HepG2 (cell line): Measurements from ENCODE around the gene SLC5A5. TPM values are rescaled to one million over a fixed set of nuclear protein-coding genes. Genes with fewer than 3 reads are reported as not detected.
A peak's percentile ranks its signal among the peaks of the same experiment; 100 is the strongest.

Source experiments
- FOXJ3 ChIP-seq: sonication (generic); formaldehyde crosslinking; IDR thresholded peaks from 2 replicates; pipeline ENCODE4 v1.4.0; 2020; ENCODE audit warnings: missing genetic modification reagents, mild to moderate bottlenecking, borderline replicate concordance
- GPBP1L1 ChIP-seq: sonication (generic); formaldehyde crosslinking; IDR thresholded peaks from 2 replicates; pipeline ENCODE4 v1.5.0; 2020; ENCODE audit warnings: mild to moderate bottlenecking, missing genetic modification reagents
- HDAC2 ChIP-seq: sonication (generic); formaldehyde crosslinking; IDR thresholded peaks from 2 replicates; pipeline ENCODE4 v1.4.0; 2020; ENCODE audit warnings: missing genetic modification reagents
- ISX ChIP-seq: sonication (generic); formaldehyde crosslinking; conservative IDR thresholded peaks from 2 replicates; pipeline ENCODE4 v1.5.0; 2020; ENCODE audit warnings: missing genetic modification reagents
- MAFG ChIP-seq: sonication (generic); formaldehyde crosslinking; IDR thresholded peaks from 2 replicates; pipeline ENCODE4 v1.5.1; 2020; ENCODE audit warnings: mild to moderate bottlenecking, missing genetic modification reagents
- MAX ChIP-seq: IDR thresholded peaks from 2 replicates; pipeline ENCODE4 v1.6.1; 2012; ENCODE audit warnings: inconsistent platforms
- NFIC ChIP-seq: IDR thresholded peaks from 2 replicates; pipeline ENCODE4 v1.6.1; 2012; ENCODE audit warnings: mild to moderate bottlenecking, low read length, inconsistent platforms
- POLR2AphosphoS5 ChIP-seq: IDR thresholded peaks from 2 replicates; pipeline ENCODE4 v1.6.1; 2012; ENCODE audit warnings: low read depth, low read length
- PRPF4 ChIP-seq: fragments of 200-400 bp; formaldehyde crosslinking; IDR thresholded peaks from 2 replicates; pipeline ENCODE4 v1.6.1; 2016; ENCODE audit warnings: low read length, low read depth; ENCODE audit not compliant: poor library complexity, severe bottlenecking
- REPIN1 ChIP-seq: sonication (generic); formaldehyde crosslinking; IDR thresholded peaks from 2 replicates; pipeline ENCODE4 v1.8.0; 2022; ENCODE audit warnings: missing genetic modification reagents, low read depth, mild to moderate bottlenecking, borderline replicate concordance
- SETDB1 ChIP-seq: sonication (generic); formaldehyde crosslinking; IDR thresholded peaks from 2 replicates; pipeline ENCODE4 v1.5.1; 2020; ENCODE audit warnings: missing genetic modification reagents, mild to moderate bottlenecking, borderline replicate concordance
- SOX5 ChIP-seq: IDR thresholded peaks from 2 replicates; pipeline ENCODE4 v1.6.1; 2016; ENCODE audit warnings: borderline replicate concordance
- TERF1 ChIP-seq: sonication (generic); formaldehyde crosslinking; IDR thresholded peaks from 2 replicates; pipeline ENCODE4 v1.8.0; 2022; ENCODE audit warnings: mild to moderate bottlenecking, missing genetic modification reagents, moderate library complexity
- YY1 ChIP-seq: IDR thresholded peaks from 2 replicates; pipeline ENCODE4 v1.6.1; 2011; ENCODE audit warnings: low read length, low read depth, moderate library complexity, mild to moderate bottlenecking; ENCODE audit not compliant: insufficient read depth, insufficient replicate concordance
- ZFP36L1 ChIP-seq: sonication (generic); formaldehyde crosslinking; IDR thresholded peaks from 2 replicates; pipeline ENCODE4 v1.8.0; 2022; ENCODE audit warnings: mild to moderate bottlenecking, missing genetic modification reagents, moderate library complexity
- ZNF414 ChIP-seq: sonication (generic); formaldehyde crosslinking; IDR thresholded peaks from 2 replicates; pipeline ENCODE4 v1.5.0; 2020; ENCODE audit warnings: missing genetic modification reagents
- ZNF460 ChIP-seq: sonication (generic); formaldehyde crosslinking; IDR thresholded peaks from 2 replicates; pipeline ENCODE4 v1.5.1; 2020; ENCODE audit warnings: missing genetic modification reagents, mild to moderate bottlenecking, borderline replicate concordance
- ZNF550 ChIP-seq: sonication (generic); formaldehyde crosslinking; IDR thresholded peaks from 2 replicates; pipeline ENCODE4 v1.4.0; 2020; ENCODE audit warnings: mild to moderate bottlenecking, missing genetic modification reagents, borderline replicate concordance
- ZNF562 ChIP-seq: sonication (generic); formaldehyde crosslinking; IDR thresholded peaks from 2 replicates; pipeline ENCODE4 v1.8.0; 2022; ENCODE audit warnings: missing genetic modification reagents, borderline replicate concordance
- ZNF7 ChIP-seq: IDR thresholded peaks from 2 replicates; pipeline ENCODE4 v1.6.1; 2016; ENCODE audit warnings: missing biosample characterization, missing genetic modification reagents
- polyA plus RNA-seq, 8 experiments: library from polyadenylated mRNA; depleted of rRNA in 3 of 8; stranded (reverse) in 7 of 8; unstranded in 1 of 8; fragments of >200 nt; fragmentation: Illumina TruSeq in 4 of 8; extraction: Trizol in 4 of 8; gene quantifications; 2 replicates each; pipeline versions ENCODE4 v1.2.1 to v1.2.3, GENCODE V29; 2011 to 2016; ENCODE audit warnings: low read depth in 4 of 8, missing spikeins in 1 of 8, mixed read lengths in 1 of 8; ENCODE audit not compliant: insufficient read depth in 1 of 8
- total RNA-seq, 5 experiments: library from RNA; depleted of rRNA; stranded (reverse); fragments of >200 nt; fragmentation: Illumina TruSeq; extraction: Trizol; gene quantifications; 2 replicates each; pipeline ENCODE4 v1.2.3, GENCODE V29; 2016; ENCODE audit warnings: low read depth in 1 of 5
- TF ChIP-seq, protein P1 (sequence below): IDR thresholded peaks from 2 replicates; pipeline ENCODE4 v1.6.1; 2016; ENCODE audit warnings: missing genetic modification reagents, missing compliant biosample characterization
- TF ChIP-seq, protein P2 (sequence below): sonication (generic); formaldehyde crosslinking; IDR thresholded peaks from 2 replicates; pipeline ENCODE4 v1.4.0; 2020; ENCODE audit warnings: missing genetic modification reagents
- TF ChIP-seq, protein P3 (sequence below): IDR thresholded peaks from 2 replicates; pipeline ENCODE4 v1.6.1; 2016; ENCODE audit warnings: low read depth

SLC5A5 gene
- total and polyA plus RNA-seq, 2 of the 13 experiments (the other 11 are each of a cell fraction or from before 2014, with no cell fraction given) = not detected

- TF ChIP-seq SETDB1 (CRISPR knock-in tag) = no peak
- TF ChIP-seq, protein P1, sequence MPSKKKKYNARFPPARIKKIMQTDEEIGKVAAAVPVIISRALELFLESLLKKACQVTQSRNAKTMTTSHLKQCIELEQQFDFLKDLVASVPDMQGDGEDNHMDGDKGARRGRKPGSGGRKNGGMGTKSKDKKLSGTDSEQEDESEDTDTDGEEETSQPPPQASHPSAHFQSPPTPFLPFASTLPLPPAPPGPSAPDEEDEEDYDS = peak; percentile 98
- TF ChIP-seq ZNF550 (CRISPR knock-in tag) = no peak
- peak; percentile 14; the same call in 1 of the 2 replicates for TF ChIP-seq SOX5
- no peak for TF ChIP-seq TERF1 (CRISPR knock-in tag)
- TF ChIP-seq ZFP36L1 = no peak
- TF ChIP-seq YY1 = peak; percentile 92
- no peak for TF ChIP-seq ZNF562
- TF ChIP-seq POLR2AphosphoS5 = peak; percentile 93
- no peak for TF ChIP-seq ZNF460 (CRISPR knock-in tag)
- TF ChIP-seq, protein P2, sequence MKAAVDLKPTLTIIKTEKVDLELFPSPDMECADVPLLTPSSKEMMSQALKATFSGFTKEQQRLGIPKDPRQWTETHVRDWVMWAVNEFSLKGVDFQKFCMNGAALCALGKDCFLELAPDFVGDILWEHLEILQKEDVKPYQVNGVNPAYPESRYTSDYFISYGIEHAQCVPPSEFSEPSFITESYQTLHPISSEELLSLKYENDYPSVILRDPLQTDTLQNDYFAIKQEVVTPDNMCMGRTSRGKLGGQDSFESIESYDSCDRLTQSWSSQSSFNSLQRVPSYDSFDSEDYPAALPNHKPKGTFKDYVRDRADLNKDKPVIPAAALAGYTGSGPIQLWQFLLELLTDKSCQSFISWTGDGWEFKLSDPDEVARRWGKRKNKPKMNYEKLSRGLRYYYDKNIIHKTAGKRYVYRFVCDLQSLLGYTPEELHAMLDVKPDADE (CRISPR knock-in tag) = no peak
- no peak for TF ChIP-seq GPBP1L1 (CRISPR knock-in tag)
- TF ChIP-seq PRPF4 = no peak
- TF ChIP-seq MAFG (CRISPR knock-in tag) = no peak
- TF ChIP-seq, protein P3, sequence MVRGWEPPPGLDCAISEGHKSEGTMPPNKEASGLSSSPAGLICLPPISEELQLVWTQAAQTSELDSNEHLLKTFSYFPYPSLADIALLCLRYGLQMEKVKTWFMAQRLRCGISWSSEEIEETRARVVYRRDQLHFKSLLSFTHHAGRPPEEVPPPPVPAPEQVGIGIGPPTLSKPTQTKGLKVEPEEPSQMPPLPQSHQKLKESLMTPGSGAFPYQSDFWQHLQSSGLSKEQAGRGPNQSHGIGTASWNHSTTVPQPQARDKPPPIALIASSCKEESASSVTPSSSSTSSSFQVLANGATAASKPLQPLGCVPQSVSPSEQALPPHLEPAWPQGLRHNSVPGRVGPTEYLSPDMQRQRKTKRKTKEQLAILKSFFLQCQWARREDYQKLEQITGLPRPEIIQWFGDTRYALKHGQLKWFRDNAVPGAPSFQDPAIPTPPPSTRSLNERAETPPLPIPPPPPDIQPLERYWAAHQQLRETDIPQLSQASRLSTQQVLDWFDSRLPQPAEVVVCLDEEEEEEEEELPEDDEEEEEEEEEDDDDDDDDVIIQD = no peak
- TF ChIP-seq ZNF414 = no peak
- TF ChIP-seq NFIC = no peak
- no peak for TF ChIP-seq ISX (CRISPR knock-in tag)
- TF ChIP-seq REPIN1 (CRISPR knock-in tag) = peak; percentile 44; the same call in 1 of the 2 replicates
- TF ChIP-seq HDAC2 (CRISPR knock-in tag) = peak; percentile 30; the same call in 1 of the 2 replicates
- peak; percentile 83 for TF ChIP-seq MAX
- TF ChIP-seq FOXJ3 = no peak; the same call in 1 of the 2 replicates
- 0 out of 2 replicates have a peak, but pooled peaks have one; percentile 7 for TF ChIP-seq ZNF7 (CRISPR knock-in tag)
Measured at GRCh38 chr19:17859533-17860330, 12.0 kb upstream of the SLC5A5 start, which contains the start of gene RPL18A (continued).
